Non-pigmented ciliary epithelial cell (primary cell): ENCODE data around the gene PTPMT1.
A peak's percentile ranks its signal among the peaks of the same experiment; 100 is the strongest.

Source experiments
- DNase-seq: peaks from one replicate; pipeline ENCODE4 v3.0.0-alpha.2; 2010; ENCODE audit warnings: low read depth

Gene PTPMT1

DNA sequence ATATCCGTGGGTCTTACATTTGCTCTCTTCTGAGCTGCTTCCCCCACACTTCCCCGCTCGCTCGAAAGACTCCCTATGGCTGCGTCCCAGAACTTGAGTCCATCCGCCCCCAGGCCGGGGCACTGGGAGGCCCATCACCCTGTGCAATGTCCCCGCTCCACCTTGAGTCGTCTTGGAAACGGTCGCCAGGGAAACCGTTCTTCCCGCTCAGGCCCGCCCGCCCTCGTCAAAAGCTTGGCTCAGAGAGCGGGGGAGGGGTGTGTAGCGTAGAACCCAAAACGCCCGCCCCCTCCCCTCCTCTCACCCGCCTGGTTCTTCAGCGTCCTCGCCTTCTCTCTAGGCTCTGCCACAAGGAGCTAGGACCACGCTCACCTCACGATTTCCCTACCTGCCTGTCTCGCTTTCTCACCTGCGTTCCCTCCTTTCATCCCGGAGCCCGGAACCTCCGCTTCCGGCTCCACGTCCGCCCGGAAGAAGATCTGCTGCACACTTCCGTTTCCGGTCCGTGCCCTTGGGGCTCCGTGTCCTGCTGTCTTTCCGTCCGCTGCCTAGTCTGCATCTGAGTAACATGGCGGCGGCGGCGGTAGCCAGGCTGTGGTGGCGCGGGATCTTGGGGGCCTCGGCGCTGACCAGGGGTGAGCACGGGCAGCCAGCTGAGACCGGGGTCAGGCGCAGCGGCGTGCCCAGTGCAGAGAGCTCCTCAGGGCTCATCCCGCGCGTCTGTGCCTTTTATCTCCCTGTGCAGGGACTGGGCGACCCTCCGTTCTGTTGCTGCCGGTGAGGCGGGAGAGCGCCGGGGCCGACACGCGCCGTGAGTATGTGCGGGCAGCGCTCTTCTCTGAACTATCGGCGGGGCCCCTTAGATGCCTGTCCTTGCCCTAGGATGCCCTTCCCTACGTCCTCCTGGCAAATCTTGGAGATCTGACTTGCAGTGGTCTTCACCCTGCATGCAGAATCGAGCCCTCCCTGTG is 13.4 kb downstream of the PTPMT1 start, which contains the start of the genes KBTBD4 and NDUFS3:
Gene KBTBD4, minus strand, starts transcription at position 447 of the 971 bp plus-strand sequence. Its CDS starts 19 bp downstream, at position 428.
Gene NDUFS3, plus strand, starts transcription at position 551 of the 971 bp plus-strand sequence. Its CDS starts 18 bp downstream, at position 569.
- DNase-seq, result peak; percentile 63

DNA sequence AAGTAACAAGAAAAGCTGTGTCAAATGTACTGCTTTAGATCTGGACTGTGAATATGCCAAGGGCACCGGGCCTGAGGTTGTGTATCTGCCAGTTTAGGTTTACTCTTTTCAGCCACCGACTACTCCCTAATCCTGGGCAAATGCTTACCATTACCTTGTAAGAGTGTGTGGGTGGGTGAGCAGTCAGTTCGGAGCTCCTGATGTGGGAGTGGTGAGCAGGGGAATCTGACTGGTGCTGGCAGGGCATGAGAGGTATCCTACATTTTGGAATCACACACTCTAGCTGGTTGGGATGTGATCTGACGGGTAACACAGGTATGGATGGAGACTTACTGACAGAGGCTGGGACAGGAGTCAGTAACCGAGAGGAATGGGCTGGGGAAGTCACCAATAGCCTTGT is 18.4 kb downstream of the PTPMT1 start:
- DNase-seq, result no peak

DNA sequence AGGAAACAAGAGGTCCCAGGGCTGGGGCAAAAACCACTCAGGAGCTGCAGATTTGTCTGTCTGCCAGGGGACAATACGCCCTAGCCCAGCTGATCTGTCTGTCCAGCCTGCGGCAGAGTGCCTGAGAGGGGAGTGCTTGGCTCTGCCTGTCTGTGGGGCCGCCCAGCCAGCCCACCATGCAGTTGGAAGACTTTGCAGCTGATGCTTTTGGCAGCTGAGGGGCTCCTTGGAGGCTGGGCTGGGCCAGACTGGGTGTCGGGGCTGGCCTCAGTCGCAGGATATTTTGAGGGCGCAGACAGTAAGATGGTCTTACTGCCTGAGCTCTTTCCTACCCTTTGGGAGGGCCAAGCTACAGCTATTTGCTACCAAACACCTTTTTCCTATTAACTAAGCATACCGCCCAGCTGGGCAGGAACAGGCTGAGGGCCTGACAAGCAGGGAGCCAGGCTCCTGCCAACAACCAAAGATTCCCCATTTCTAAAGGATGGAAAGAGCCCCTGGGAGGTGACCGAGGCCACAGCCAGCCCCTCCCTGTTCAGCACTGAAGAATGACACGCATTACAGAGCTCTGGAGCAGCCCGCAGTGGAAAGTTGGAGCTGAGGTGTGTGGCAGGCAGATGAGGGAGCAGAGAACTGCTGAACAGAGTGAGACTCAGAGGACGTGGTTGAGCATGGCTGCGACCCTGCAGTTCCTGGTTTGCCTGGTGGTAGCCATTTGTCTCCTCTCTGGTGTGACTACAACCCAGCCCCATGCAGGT is 20.9 kb downstream of the PTPMT1 start, which contains the start of gene FAM180B:
Gene FAM180B, plus strand, starts transcription at position 581 of the 758 bp plus-strand sequence. Its CDS starts 91 bp downstream, at position 672.
- no peak for DNase-seq

DNA sequence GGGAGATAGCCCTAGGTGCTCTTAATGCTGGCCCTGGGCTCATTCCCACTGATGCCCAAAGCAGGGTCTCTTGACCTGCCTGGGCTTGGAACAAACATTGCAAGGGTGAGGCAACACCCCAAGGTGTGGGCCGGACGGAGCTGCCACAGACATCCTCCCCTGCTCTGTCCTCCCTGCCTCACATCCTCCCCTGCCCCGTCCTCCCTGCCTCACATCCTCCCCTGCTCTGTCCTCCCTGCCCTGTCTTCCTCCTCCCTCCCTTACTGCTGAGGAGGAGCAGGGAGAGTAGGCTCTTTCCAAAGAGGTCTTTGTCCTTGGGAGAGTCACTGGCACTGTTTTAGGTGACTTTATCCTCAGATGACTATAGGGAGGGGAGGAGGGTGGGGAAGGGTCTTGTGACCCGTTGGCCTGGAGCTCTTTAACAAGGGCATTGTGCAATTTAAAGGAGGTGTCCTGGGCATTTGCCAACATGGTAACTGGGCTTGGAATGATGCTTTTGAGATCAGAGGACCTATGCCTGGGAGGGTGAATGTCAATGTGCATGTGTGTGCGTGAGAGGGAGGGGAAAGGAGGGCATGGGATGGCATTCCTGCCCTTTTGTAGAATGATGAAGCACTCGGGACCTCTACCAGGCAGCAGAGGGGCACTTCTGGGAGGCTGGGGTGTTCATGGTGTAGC is 21.8 kb downstream of the PTPMT1 start:
- DNase-seq, result no peak

DNA sequence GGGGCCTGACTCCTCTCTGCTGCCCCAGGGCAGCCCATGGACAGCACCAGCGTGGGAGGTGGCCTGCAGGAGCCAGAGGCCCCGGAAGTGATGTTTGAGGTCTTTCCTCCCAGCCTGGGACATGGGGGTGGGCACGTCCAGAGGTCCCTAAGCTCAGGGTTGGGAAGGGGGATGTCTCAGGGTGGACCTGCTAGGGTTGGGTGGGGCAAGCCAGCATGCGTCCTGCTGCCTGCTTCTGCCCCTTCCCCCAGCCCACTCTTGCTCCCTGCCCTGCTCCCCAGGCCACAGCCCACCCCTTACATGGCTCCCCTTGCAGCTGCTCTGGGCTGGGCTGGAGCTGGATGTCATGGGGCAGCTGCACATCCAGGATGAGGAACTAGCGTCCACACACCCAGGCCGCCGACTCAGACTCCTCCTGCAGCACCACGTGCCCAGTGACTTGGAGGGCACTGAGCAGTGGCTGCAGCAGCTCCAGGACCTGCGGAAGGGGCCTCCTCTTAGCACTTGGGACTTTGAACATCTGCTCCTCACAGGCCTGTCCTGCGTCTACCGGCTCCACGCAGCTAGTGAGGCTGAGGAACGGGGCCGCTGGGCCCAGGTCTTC is 22.4 kb downstream of the PTPMT1 start:
- DNase-seq, result no peak

DNA sequence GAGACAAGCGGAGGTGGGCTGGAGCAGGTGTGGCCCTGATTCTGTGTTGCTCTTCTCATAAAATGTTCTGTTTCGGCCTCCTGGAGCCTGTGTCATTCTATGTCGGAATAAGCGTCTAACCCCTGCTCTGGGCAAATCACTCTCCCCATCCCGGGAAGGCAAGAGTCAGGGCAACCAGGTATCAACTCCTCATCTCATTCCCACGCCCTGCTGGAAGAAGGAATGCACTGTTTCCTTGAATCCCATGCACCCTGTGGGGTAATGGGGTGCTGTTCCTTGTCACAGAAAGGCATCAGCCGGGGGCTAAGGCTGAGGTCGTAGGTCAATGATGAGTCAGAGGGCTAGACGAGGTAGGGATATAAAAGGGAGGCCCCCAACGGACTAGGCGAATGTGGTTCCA is 23.7 kb downstream of the PTPMT1 start:
- no peak for DNase-seq

DNA sequence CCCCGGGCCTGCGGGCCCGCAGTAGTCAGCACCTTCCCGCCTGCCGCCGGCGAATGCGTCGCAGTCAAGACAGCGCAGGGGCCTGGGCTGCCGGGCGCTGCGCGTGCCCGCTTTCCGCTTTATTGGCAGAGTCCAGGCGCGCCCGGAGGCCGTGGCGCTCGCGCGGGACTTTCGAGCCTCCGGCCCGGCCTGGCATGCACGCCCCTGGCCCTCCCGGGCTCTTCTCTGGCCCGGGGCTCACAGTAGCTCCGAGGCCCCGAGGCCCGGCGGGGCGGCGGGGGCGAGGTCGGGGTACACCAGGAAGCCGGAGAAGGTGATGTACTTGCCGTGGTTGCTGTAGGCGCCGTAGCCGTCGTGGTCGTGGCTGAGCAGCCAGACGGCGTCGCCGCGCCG is 24.2 kb downstream of the PTPMT1 start:
- DNase-seq, result no peak

DNA sequence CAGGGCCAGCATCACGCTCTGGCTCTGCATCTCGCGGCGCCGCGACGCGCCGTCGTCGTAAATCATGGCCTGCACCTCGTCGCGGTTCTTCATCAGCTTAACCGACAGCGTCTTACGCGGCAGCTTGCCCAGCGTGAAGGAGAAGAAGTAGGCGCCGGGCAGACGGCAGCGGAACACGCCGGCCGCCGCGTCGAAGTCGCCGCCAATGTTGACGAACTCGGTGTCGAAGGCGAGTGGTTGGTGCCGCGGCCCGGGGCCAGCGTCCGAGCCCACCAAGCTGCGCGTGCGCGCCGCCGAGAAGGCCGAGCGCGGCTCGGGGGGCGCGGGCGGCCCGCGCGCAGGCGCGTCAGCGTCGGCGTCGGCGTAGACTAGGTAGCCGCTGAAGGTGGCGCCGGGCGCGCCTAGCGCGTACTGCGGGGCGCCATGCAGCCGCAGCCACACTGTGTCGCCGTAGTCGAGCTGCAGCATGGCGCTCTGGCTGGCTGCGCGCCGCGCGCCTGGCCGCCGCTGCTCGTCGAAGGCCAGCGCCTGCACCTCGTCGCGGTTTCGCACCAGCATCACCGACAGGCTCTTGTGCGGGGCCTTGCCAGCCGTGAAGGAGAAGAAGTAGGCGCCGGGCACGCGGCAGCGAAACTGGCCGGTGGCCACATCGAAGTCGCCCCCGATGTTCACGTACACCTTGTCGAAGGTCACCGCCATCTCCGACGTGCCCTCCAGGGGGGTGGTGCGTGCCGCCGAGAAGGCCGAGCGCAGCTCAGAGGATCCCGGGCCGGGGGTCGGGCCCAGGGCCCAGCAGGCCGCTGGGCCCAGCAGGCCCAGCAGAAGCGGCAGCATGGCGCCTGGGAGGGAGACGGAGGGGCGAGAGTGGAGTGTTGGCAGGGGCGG is 24.8 kb downstream of the PTPMT1 start:
- DNase-seq, result no peak

DNA sequence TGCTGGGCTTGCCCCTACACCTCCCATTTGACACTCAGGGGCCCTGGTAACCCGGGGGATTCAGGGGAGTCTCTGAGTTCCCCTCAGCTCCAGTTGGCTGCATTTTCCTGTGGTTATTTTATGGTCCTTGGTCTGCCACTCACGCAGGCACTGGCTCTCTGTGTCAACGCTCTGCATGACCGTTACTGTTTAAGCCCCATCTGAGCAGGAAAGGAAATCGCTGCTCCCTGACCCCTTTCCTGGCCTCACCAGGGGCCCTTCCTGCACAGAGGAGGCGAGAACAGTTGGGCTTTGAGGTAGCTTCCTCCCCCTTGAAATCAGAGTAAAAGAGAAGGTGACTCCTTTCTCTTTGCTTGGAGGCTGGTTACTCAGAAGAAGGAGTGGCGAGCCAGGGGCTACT is 26.4 kb downstream of the PTPMT1 start:
- no peak for DNase-seq

DNA sequence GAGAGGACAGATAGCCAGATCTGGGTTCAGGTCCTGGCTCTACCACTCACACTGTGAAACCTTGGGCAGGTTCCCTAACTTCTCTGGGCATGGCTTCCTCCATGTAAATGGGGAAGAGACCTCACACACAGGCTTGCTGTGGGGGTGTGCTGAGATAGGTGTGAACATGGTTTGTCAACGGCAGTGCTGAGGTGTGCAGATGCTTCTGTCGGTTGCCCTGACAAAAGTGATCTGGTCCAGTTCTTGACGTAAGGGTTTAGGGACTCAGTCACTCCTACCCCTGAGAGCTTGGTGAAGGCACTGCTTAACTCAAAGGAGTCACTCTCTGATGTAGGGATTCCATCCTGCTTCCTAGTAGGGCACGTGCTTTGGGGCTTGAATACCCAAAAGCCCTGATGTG is 26.9 kb downstream of the PTPMT1 start:
- DNase-seq, result no peak

DNA sequence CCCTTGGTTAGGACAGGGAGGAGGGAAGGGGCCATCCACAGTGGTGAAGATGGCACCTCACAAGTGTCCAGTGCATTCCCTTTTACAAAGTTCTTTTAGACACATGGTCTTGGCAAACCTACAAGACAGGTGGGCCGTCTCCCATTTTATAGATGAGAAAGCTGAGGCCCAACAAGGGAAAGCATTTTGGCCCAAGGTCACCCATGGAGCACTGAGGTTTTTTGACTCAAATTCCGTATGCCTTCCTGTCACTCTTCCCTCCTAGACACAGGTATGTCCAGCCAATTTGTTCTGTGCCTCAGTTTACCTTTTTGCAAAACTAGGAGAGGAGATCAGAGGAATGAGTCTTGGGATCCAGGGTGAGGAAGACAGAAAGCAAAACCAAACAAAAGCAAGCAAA is 27.6 kb downstream of the PTPMT1 start:
- no peak for DNase-seq

DNA sequence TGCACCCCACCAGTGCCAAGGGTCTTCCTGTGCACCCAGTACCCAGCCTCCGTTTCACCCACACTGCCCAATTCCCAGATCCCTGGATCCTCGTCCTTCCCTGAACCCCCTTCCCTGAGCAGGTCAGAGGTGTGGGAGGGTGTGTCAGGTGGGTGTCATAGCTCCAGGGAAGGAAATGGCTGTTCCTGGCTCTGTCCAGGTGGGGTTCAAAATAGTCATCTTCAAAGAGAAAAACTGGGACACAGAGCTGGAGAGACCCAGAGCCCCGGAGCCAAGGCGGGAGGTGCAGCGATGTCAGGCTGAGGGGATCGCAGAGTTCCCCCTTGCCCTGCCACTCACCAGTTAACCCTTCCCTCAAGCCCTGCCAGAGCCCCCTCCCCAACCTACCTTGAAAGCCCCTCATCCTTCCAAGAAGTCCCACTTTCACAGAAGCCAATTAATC is 28.1 kb downstream of the PTPMT1 start:
- no peak for DNase-seq

DNA sequence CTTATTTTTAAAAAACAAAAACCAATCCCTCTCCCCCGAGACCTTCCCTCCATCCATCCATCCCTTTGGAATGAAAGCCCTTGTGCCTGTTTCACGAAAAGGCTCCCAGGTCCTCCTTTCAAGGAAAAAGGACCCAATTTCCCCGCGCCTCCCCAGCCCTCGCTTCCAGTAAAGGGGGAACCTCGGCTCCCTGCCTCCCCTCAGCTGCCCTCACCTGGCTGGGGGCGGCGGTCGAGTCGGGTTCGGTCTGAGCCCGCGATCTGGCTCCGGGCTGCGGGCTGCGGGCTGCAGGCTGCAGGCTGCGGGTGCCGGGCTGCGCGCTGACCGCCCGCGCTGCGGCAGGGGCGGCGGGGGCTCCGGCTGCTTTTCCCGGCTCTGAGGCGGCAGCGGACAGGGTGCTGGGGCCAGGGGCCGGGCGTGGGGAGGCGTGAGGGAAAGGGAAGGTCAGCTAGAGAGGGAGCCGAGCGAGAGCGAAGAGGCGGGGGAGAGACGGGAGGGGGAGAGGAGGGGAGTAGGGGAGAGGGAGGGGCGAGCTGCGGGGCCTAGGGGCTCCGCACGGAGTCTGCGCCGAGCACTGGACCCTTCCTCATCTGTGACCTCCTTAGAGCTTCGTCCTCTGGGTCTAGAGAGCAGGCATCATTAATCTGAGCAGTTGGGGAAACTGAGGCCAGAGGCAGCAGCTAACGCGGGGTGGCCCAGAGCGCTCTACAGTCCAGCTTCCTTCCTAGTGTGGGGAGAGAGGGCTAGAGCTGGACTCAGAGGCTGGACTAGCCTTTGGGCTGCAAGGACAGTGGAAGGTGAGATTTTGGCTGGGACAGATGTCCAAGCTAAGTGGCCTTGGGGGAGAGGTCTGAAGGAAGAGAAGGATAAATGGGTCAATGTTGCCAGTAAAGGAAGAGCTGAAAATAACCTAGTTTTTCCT is 28.8 kb downstream of the PTPMT1 start, which contains the start of gene C1QTNF4:
Gene C1QTNF4, minus strand, starts transcription at position 478 of the 922 bp plus-strand sequence. CDS start 3,601 bp downstream, outside the sequence.
- no peak for DNase-seq

DNA sequence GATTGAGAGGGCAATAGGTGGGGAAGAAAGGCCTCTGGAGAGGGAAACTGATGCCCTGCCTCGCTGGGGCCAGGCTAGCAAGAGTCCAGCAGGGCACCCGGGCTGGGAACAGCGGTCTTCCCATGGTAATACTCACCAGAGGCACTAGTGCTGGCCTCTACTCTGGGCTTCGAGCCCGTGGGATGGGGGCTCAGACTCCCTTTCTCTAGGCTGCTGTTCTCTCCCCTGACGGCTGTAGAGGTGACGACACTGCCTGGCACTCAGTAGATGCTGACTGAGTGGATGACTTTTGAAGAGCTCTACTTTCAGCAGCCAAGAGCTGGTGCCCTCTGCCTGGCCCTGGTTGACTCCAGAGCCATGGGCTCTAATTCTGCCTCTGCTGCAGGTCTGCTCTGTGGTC is 29.6 kb downstream of the PTPMT1 start:
- DNase-seq, result no peak

DNA sequence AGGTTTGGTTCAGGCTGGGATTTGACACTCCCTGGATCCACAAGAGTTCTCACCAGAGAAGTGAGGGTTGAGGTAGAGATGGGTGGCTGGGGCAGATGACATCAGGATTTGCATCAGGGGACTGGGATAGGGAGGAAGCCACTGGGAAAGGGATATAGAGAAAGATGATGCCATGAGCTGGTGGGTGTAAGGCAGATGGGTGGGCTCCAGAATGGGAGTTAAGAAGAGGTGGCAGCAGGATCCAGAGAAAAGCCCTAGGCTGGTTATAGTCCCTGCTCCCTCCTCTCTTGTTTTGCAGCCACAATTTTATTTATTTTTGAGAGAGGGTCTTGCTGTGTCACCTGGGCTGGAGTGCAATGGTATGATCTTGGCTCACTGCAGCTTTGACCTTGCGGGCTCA is 30.6 kb downstream of the PTPMT1 start:
- no peak for DNase-seq

DNA sequence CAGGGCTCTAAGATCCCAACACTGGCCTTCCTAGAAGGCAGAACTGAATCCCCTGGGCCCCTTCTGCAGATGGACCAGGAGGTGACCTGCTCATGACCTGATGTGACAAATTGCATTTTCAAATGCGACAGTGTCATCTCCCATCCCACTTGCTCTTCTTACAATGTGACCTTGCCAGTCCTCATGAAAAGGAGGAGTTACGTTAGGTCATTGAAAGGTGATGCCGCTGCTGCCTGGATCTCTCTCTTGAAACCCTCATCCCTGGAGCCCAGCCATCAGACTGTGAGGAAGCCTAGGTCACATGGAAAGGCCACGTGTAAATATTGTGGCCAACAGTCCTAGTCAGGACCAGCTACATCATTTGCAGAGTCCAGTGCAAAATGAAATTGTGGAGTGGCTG is 34.5 kb downstream of the PTPMT1 start:
- no peak for DNase-seq

DNA sequence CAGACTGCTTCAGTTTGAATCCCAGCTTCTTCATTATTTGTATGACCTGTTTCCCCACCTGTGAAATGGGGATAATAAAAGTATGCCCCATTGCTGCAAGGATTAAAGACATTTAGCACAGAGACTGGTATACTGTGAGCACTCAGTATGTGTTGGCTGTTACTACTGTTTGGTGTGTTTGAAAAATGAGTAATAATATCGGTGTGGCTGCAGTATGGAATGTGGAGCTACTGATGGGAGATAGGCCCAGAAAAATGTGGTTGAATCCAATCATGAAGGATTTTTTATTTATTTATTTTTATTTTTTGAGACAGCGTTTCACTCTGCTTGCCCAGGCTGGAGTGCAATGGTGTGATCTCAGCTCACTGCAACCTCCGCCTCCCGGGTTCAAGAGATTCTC is 37.9 kb downstream of the PTPMT1 start:
- DNase-seq, result no peak

DNA sequence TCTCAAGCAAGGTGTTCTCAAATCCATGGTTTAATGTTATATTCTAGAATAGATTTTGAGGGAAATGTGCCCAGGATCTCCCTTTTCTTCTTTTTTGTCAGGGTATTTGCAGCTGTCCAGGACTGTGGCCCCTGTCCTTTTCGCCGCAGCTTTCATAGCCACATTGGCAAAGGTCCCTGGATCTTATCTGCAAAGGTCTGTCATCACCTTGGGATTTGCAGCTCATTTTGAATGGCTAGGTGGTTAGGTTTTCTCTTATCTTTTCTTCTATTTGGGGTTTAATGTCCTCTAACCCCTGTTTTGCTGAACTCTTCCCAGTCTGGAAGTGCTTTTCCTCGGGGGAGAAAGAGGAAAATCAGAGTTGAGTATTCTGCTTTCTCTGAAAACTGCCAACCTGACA is 40.5 kb downstream of the PTPMT1 start:
- DNase-seq, result no peak

DNA sequence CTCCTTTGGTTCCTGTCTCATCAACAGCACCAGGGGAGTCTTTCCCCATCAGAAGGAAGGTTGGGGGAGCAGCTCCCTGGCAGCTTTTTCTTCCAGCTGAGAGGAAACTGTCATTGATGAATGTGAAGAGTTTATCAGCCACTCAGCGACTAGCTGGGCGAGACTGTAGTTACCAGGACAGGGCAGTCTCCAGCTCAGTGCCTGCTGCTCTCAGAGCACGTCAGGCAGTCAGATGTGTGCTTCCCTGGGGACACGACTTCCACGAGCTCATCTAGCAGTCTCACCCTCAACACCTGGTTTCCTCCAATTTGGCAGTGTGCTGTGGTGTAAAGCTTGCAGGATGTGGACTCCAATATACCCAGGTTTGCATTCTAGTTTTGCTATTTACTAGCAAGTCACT is 41.3 kb downstream of the PTPMT1 start:
- DNase-seq, result no peak
